Stimulated activated CD8-positive, alpha-beta memory T cell treated with anti-CD3 and anti-CD28 coated beads, Interleukin-4, amount 100 ng/mL, for 48 hours (primary cell): ENCODE results near the gene DGCR8.
"Not testable (repeated sequence)": the region's sequence is repeated elsewhere in the genome, so short reads cannot be mapped to it uniquely, and the experiment has no call there.

Source experiments
- DNase-seq: peaks from one replicate; pipeline ENCODE4 v3.0.0-alpha.2; 2020

DGCR8 gene

GRCh38 chr22:20156611-20157429, 76.8 kb downstream of the DGCR8 start:
- DNase-seq, result peak; percentile 98

- no peak for DNase-seq
These were observed 77.6 kb downstream of the DGCR8 start for GRCh38 chr22:20157430-20158183.

- DNase-seq, result no peak
These were observed 78.5 kb downstream of the DGCR8 start for GRCh38 chr22:20158391-20159036.

- DNase-seq, result no peak
These were observed 79.0 kb downstream of the DGCR8 start for GRCh38 chr22:20159076-20159475.

- DNase-seq, result not testable (repeated sequence)
These were observed 79.5 kb downstream of the DGCR8 start for GRCh38 chr22:20159531-20159930.

- DNase-seq, result no peak
These were observed 80.0 kb downstream of the DGCR8 start for GRCh38 chr22:20160041-20160440.
